AG09319 (cell line): ENCODE data around the gene FRMD8.
A peak's percentile ranks its signal among the peaks of the same experiment; 100 is the strongest.

Experiments
- DNase-seq: peaks from one replicate; pipeline ENCODE4 v3.0.0-alpha.2; 2010; ENCODE audit warnings: low read depth; ENCODE audit errors: extremely low read depth
- TF ChIP-seq, protein P1 (sequence below): IDR thresholded peaks from 2 replicates; pipeline ENCODE4 v1.5.1; 2011; ENCODE audit warnings: low read depth, mild to moderate bottlenecking, inconsistent platforms, low read length, moderate library complexity

FRMD8 gene

DNA sequence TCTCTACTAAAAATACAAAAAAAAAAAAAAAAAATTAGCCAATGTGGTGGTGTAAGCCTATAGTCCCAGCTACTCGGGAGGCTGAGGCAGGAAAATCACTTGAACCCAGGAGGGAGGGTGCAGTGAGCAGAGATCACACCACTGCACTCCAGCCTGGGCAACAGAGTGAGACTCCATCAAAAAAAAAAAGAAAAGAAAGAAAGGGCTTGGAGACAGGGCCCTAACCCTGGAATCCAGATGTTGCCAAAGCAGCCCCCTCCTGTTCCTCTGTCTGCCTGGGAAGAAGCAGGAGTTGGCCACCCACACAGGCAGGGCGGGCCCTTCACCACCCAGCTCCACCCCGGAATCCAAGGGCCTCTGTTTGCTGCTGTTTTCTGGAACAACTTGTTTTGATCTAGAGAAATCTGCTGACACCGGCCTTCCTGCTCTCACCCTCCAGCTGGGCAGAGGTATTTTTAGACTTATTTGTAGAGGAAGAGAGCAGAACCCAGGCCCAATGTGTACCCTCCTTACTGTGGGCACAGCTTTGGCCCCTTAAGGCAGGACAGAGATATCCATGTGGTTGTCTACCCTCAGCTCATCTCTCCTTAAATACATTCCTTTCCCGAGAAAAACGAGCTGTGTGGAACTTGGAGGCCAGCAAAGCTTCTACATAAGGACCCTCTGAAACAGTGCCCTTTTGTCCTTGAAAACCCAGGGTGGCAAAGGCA lies 33.5 kb downstream of the FRMD8 start:
- DNase-seq = peak; percentile 87

DNA sequence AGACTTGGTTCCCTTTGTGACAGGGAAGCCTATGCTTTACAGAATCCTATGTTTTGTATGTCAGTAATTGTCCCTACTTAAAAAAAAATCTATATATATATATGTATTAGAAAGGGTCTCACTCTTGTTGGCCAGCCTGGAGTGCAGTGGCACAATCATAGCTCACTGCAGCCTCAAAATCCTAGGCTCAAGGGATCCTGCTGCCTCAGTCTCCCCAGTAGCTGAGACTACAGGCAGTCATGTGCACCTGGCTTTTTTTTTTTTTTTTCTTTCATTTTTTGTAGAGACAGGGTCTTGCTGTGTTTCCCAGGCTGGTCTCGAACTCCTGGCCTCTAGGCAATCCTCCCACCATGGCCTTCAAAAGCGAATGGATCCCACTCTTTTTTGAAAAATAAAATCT lies 34.1 kb downstream of the FRMD8 start:
- TF ChIP-seq, protein P1, sequence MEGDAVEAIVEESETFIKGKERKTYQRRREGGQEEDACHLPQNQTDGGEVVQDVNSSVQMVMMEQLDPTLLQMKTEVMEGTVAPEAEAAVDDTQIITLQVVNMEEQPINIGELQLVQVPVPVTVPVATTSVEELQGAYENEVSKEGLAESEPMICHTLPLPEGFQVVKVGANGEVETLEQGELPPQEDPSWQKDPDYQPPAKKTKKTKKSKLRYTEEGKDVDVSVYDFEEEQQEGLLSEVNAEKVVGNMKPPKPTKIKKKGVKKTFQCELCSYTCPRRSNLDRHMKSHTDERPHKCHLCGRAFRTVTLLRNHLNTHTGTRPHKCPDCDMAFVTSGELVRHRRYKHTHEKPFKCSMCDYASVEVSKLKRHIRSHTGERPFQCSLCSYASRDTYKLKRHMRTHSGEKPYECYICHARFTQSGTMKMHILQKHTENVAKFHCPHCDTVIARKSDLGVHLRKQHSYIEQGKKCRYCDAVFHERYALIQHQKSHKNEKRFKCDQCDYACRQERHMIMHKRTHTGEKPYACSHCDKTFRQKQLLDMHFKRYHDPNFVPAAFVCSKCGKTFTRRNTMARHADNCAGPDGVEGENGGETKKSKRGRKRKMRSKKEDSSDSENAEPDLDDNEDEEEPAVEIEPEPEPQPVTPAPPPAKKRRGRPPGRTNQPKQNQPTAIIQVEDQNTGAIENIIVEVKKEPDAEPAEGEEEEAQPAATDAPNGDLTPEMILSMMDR = no peak
- DNase-seq = no peak

More for the DNA sequence above, 33.5 kb downstream of the FRMD8 start:
- TF ChIP-seq, protein P1 = no peak

DNA sequence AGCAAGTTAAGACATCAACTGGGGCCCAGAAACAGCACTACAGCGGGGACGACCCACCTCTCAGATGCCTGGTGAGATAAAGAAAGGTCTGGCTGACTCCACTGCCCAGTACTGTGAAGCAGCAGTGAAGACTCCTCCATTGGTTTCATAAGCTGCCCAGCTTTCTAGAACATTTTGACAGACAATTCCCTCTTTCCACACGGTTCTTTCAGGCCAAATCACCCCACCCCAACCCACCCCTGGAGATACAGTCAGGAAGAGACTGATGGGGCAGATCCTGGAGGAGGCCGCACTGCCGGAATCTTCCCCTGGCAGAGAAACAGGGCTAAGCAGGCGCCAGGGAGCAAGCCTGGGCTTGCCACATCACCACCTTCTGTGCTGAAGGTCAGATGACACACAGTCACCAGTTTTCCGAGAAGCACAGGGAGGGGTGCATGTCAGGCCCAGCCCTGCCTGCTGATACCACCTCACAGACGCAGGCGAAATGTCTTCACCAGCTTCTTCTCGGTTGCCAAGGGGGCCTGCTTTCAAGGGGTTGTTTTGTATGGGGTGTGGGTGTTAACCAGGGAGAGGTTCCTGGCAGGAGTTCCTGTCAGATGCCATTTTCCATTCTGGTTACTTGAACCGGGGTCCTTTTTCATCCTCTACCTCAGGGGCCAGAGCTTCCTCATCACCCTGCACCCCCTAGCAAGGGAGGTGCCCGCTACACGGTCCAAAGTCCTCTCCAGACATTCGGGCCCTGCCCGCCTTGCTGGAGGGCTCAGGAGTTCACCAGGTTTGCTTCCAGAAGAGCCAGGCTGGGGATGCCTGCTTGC lies 34.7 kb downstream of the FRMD8 start:
- TF ChIP-seq, protein P1 = no peak
- peak; percentile 99 for DNase-seq

DNA sequence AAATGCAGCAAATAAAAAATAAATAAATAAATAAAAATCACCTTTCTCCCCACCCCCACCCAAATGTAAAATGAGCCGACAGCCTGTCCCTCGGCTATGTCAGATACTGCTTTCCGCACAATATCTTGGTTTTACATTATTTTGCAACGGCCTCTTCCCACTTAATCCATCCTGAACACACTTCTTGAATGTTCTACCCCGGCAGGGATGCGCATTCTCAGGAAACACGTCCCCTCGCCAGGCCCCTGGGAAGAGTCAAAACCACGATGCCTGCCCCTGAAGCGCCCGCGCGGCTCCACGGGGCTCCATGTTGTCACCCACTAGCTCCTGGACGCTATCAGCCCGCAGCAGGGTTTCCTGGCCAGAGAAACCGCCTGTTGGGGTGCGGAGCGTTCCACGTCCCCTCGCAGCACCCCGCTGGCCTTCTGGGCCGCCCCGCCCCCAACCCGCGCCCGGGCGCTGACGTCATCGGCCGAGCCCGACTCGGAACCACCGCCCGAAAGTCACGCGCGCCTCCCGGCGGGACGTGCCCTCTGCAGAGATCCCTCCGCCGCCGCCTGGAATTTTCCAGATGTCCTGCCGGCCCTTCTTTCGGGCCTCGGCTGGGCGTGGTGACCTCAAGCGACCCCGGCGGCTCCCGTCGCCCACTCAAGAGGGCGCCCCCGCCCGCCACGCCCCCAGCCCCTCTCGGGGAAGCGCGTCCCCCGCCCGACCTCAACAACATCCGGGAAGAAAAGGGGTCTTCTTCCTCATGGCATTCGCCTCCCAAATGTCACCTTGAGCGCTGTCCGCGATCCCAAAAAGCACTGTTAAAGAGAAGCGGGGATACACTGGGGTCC lies 35.6 kb downstream of the FRMD8 start:
- TF ChIP-seq, protein P1 = no peak
- DNase-seq = peak; percentile 98

DNA sequence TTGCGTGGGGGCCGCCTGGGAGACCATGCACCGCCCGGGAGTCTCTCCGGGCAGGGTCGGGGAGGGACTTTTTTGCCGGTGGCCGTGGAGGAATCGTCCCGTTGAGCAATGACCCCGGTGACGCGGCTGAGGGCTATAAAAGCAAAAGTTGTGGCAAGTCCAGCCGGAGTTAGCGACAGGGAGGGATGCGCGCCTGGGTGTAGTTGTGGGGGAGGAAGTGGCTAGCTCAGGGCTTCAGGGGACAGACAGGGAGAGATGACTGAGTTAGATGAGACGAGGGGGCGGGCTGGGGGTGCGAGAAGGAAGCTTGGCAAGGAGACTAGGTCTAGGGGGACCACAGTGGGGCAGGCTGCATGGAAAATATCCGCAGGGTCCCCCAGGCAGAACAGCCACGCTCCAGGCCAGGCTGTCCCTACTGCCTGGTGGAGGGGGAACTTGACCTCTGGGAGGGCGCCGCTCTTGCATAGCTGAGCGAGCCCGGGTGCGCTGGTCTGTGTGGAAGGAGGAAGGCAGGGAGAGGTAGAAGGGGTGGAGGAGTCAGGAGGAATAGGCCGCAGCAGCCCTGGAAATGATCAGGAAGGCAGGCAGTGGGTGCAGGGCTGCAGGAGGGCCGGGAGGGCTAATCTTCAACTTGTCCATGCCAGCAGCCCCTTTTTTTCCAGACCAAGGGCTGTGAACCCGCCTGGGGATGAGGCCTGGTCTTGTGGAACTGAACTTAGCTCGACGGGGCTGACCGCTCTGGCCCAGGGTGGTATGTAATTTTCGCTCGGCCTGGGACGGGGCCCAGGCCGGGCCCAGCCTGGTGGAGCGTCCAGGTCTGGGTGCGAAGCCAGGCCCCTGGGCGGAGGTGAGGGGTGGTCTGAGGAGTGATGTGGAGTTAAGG lies 36.4 kb downstream of the FRMD8 start, which contains the start of gene NEAT1:
NEAT1 (plus strand) TSS at position 166 of the 883 bp plus-strand sequence.
- TF ChIP-seq, protein P1 = no peak; the same call in 1 of the 2 replicates
- DNase-seq = peak; percentile 95

DNA sequence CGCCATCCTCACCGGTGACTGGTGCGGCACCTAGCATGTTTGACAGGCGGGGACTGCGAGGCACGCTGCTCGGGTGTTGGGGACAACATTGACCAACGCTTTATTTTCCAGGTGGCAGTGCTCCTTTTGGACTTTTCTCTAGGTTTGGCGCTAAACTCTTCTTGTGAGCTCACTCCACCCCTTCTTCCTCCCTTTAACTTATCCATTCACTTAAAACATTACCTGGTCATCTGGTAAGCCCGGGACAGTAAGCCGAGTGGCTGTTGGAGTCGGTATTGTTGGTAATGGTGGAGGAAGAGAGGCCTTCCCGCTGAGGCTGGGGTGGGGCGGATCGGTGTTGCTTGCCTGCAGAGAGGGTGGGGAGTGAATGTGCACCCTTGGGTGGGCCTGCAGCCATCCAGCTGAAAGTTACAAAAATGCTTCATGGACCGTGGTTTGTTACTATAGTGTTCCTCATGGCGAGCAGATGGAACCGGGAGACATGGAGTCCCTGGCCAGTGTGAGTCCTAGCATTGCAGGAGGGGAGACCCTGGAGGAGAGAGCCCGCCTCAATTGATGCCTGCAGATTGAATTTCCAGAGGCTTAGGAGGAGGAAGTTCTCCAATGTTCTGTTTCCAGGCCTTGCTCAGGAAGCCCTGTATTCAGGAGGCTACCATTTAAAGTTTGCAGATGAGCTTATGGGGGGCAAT lies 37.2 kb downstream of the FRMD8 start:
- DNase-seq = no peak
- TF ChIP-seq, protein P1 = no peak
